Measurements from ENCODE around the gene CRIP2. TPM values are rescaled to one million over a fixed set of nuclear protein-coding genes. Genes with fewer than 3 reads are reported as not detected.

Gene CRIP2
- total RNA-seq, 3 donors from 2014 or later (not counting 1 experiment from before 2014, with no cell fraction given), result 1.7 to 4.6 (median 2.0) TPM

DNA sequence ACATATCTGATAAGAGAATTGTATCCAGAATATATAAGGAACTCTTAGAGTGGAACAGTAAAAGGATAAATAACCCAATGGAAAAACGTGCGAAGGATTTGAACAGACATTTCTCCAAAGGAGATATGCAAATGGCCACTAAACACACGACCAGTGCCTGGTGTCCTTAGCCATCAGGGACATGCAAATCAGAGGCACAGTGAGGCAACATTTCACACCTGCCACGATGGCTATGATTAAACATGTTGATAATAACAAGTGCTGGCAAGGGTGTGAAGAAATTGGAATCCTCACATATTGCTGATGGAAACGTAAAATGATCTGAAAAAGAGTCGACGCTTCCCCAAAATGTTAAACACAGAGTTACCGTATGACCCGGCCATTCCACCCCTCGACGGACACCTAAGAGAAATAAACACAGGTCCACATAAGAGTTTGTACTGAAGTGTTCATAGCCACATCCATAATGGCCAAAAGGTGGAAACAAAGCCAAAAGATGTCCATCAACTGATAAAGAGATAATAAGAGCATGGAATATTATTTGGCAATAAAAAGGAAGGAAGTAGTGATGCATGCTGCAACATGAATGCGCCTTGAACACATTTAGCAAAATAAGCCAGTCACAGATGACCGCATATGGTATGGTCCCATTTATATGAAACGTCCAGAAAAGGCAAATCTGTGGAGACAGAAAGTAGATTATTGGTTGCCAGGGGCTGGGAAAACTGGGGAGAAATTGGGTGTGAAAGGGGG, 45.5 kb downstream of the CRIP2 start:
- DNase-seq (peak in 1 of 2 donors; percentile 1), ATAC-seq (no peak)
- H3K4me3 Mint-ChIP-seq, result no peak overlapping the region
- H3K27me3 Mint-ChIP-seq (ENCODE audit: low read depth in 2 of 2), result peaks cover 27 to 37% of the 10 kb centered on the region in 2 donors
- Histone ChIP-seq H3K27ac (ENCODE audit: low read length) (no peak overlapping the region), H3K4me1 (ENCODE audit: control insufficient read depth, insufficient read depth, low read length) (no peaks in the 10 kb centered on the region), H3K9me3 (ENCODE audit: control insufficient read depth, insufficient read depth, low read length) (no peaks in the 10 kb centered on the region), H3K36me3 (ENCODE audit: control insufficient read depth, insufficient read depth, low read length) (no peaks in the 10 kb centered on the region), H3K27me3 (ENCODE audit: control insufficient read depth, insufficient read depth, low read length) (peaks cover 6% of the 10 kb centered on the region), H3K4me3 (ENCODE audit: low read length) (no peak overlapping the region)
- TF ChIP-seq, protein P1, sequence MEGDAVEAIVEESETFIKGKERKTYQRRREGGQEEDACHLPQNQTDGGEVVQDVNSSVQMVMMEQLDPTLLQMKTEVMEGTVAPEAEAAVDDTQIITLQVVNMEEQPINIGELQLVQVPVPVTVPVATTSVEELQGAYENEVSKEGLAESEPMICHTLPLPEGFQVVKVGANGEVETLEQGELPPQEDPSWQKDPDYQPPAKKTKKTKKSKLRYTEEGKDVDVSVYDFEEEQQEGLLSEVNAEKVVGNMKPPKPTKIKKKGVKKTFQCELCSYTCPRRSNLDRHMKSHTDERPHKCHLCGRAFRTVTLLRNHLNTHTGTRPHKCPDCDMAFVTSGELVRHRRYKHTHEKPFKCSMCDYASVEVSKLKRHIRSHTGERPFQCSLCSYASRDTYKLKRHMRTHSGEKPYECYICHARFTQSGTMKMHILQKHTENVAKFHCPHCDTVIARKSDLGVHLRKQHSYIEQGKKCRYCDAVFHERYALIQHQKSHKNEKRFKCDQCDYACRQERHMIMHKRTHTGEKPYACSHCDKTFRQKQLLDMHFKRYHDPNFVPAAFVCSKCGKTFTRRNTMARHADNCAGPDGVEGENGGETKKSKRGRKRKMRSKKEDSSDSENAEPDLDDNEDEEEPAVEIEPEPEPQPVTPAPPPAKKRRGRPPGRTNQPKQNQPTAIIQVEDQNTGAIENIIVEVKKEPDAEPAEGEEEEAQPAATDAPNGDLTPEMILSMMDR (IDR thresholded peaks at IDR 0.05), result no peak
- 72% methylated on average over 14 of the region's 14 CpGs for WGBS (ENCODE audit: insufficient coverage)
- no peaks in the 10 kb centered on the region for H3K9me3 Mint-ChIP-seq
- intact Hi-C loops (cut with micrococcal nuclease), result no loop called here
- H3K4me1 Mint-ChIP-seq, result no peaks in the 10 kb centered on the region
- no peaks in the 10 kb centered on the region for H3K36me3 Mint-ChIP-seq
- no peak overlapping the region for H3K27ac Mint-ChIP-seq

DNA sequence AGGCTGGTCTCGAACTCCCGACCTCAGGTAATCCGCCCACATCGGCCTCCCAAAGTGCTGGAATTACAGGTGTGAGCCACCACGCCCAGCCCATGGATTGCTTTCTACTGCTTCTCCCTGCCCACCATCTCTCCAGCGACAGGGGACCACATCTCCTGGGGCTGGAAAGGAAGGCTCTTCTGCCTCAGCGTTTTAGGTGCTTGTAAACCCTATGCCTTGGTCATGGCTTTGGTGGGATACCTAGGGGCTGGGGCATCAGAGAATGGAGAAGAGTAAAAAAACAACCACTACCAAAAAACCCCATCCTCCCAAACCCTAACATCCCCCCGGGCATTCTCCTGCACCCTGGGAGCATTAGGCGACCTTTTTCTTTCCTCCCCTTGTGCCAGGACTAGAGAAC, 50.7 kb downstream of the CRIP2 start:
- Histone ChIP-seq H3K4me3 (ENCODE audit: low read length) (no peak overlapping the region), H3K27me3 (ENCODE audit: control insufficient read depth, insufficient read depth, low read length) (peaks cover 15% of the 10 kb centered on the region), H3K36me3 (ENCODE audit: control insufficient read depth, insufficient read depth, low read length) (no peaks in the 10 kb centered on the region), H3K27ac (ENCODE audit: low read length) (no peak overlapping the region), H3K4me1 (ENCODE audit: control insufficient read depth, insufficient read depth, low read length) (peaks cover 38% of the 10 kb centered on the region), H3K9me3 (ENCODE audit: control insufficient read depth, insufficient read depth, low read length) (no peaks in the 10 kb centered on the region)
- H3K9me3 Mint-ChIP-seq, result no peaks in the 10 kb centered on the region
- peaks cover 4 to 20% of the 10 kb centered on the region in 2 donors for H3K4me1 Mint-ChIP-seq
- H3K27ac Mint-ChIP-seq, result no peak overlapping the region
- no peaks in the 10 kb centered on the region for H3K36me3 Mint-ChIP-seq
- DNase-seq, result no peak
- TF ChIP-seq, protein P1 (IDR thresholded peaks at IDR 0.05), result no peak
- peaks cover 9 to 34% of the 10 kb centered on the region in 2 donors for H3K27me3 Mint-ChIP-seq (ENCODE audit: low read depth in 2 of 2)
- WGBS (ENCODE audit: insufficient coverage), result 89% methylated on average over 9 of the region's 9 CpGs
- no peak for ATAC-seq
- intact Hi-C loops (cut with micrococcal nuclease), result loop anchor here (5.0 kb wide), 1 partner anchor 33 kb away; the partner anchor contains the start of gene TEDC1
- H3K4me3 Mint-ChIP-seq, result peak overlapping the region; percentile 75

DNA sequence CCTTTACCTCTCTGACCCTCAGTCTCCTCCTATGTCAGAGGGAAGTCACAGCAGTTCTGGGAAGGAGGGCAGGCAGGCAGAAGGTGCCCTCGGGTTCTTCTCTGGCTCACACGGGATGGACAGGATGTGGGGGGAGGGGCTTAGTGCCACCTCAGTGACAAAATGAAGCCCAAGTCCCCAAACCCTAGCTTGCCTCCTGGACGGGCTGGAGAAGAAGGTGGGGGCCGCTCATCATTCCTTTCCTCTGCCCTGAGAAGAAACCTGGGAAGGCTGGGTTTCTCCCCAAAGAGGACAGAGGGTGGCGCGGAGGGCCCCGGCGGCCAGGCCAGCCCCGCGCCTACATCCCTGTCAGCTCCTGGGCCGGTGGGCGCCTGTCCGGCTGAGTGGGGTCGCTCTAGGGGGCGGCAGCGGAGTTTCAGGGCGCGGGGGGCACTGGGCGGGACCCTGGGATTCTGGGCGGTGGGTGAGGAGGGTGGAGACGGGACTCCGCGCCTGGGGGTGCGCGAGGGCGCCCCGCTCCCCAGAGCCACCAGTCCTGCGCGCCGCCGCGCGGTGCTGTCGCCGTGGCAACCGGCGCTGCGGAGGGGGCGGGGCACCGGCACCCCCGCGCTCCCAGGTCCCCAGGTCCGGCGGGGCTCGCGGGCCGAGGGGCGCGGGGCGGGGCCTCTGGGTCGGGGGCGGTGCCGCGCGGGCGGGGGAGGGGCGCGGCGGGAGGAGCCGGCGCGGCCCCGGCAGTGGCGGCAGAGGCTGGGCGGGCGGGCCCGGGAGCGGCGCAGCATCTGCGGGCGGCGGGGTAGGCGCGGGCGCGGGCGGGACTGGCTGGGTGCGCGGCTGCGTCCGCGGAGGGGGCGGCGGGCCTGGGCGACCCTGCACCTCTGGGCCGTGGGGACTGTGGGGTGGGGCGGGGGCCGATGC, 51.5 kb downstream of the CRIP2 start, which contains the start of gene TMEM121:
Gene TMEM121 (plus strand): TSS at position 723 of the 915 bp plus-strand sequence. CDS start 2,252 bp downstream, outside the sequence.
- Mint-ChIP-seq H3K27ac (peak within 1 kb of the TSS in 1 of 2 donors; percentile 60), H3K4me1 (peaks cover 4 to 23% of the 10 kb centered on the region in 2 donors), H3K9me3 (no peaks in the 10 kb centered on the region), H3K4me3 (peak within 1 kb of the TSS; percentile 87), H3K36me3 (no peaks in the 10 kb centered on the region), H3K27me3 (ENCODE audit: low read depth in 2 of 2) (peaks cover 5 to 42% of the 10 kb centered on the region in 2 donors)
- intact Hi-C loops (cut with micrococcal nuclease), result loop anchor here (5.0 kb wide), 1 partner anchor 34 kb away; the partner anchor contains the start of gene TEDC1
- TF ChIP-seq, protein P1 (IDR thresholded peaks at IDR 0.05), result no peak
- Histone ChIP-seq H3K27me3 (ENCODE audit: control insufficient read depth, insufficient read depth, low read length) (peaks cover 15% of the 10 kb centered on the region), H3K9me3 (ENCODE audit: control insufficient read depth, insufficient read depth, low read length) (no peaks in the 10 kb centered on the region), H3K4me3 (ENCODE audit: low read length) (no peak within 1 kb of the TSS), H3K36me3 (ENCODE audit: control insufficient read depth, insufficient read depth, low read length) (no peaks in the 10 kb centered on the region), H3K4me1 (ENCODE audit: control insufficient read depth, insufficient read depth, low read length) (peaks cover 43% of the 10 kb centered on the region), H3K27ac (ENCODE audit: low read length) (no peak within 1 kb of the TSS)
- under 1% methylated on average over 88 of the region's 88 CpGs for WGBS (ENCODE audit: insufficient coverage)
- peak; percentile 31 to 64 for DNase-seq
- peak in 2 of 3 donors; percentile 39 to 45 for ATAC-seq

Data from natural killer cell (primary cell).